ENCODE results near the gene NOL4L. TPM values are rescaled to one million over a fixed set of nuclear protein-coding genes. Genes with fewer than 3 reads are reported as not detected.

NOL4L gene
- total and polyA plus RNA-seq, 2 experiments from 2014 or later: 38.8 to 39.2 TPM

DNA sequence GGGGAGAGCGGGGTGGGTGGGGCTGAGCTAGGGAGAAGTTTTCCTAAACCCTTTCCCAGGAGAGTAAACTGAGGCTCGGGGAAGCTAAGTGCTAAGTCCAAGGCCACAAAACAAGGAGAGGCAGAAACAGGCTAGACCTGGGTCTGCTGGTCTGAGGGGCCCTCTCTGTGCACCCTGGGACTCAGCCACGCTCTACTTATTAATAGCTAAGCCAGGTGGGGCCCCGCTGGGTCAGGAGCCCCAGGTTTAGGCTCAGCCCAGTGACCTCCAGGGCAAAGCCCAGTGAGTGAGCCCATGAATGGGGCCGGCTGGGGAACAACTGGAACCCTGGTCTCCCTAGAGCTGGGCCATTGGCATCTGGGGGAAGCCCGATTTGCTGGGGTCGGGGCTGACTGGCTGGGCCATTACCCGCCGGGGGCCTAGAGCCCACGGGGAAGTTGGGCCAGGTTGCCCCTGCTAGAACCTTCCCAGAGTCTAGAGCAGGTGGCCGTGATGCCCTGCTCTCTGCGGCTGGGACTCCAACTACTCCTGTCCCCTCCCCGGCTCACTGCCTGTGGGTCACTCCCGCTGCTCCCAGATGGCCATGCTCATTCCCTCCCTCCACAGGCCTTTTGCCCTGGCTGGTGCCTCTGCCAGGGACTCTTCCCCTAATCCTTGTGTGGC lies 24.1 kb upstream of the NOL4L start (continued):
- TF ChIP-seq, protein P1, sequence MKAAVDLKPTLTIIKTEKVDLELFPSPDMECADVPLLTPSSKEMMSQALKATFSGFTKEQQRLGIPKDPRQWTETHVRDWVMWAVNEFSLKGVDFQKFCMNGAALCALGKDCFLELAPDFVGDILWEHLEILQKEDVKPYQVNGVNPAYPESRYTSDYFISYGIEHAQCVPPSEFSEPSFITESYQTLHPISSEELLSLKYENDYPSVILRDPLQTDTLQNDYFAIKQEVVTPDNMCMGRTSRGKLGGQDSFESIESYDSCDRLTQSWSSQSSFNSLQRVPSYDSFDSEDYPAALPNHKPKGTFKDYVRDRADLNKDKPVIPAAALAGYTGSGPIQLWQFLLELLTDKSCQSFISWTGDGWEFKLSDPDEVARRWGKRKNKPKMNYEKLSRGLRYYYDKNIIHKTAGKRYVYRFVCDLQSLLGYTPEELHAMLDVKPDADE (IDR thresholded peaks at IDR 0.05): no peak
- TF ChIP-seq ZNF331 (CRISPR knock-in tag; IDR thresholded peaks at IDR 0.05; ENCODE audit: low read depth) (no peak), POLR2AphosphoS5 (IDR thresholded peaks at IDR 0.05; ENCODE audit: low read depth) (no peak), NANOG (IDR thresholded peaks at IDR 0.05; ENCODE audit: borderline replicate concordance) (no peak), CREB1 (CRISPR knock-in tag; IDR thresholded peaks at IDR 0.05; ENCODE audit: low read depth) (no peak), EZH2phosphoT487 (IDR thresholded peaks at IDR 0.05; ENCODE audit: unreplicated experiment) (no peak), JUNB (IDR thresholded peaks at IDR 0.05; ENCODE audit: unreplicated experiment) (no peak)
- TF ChIP-seq, protein P2, sequence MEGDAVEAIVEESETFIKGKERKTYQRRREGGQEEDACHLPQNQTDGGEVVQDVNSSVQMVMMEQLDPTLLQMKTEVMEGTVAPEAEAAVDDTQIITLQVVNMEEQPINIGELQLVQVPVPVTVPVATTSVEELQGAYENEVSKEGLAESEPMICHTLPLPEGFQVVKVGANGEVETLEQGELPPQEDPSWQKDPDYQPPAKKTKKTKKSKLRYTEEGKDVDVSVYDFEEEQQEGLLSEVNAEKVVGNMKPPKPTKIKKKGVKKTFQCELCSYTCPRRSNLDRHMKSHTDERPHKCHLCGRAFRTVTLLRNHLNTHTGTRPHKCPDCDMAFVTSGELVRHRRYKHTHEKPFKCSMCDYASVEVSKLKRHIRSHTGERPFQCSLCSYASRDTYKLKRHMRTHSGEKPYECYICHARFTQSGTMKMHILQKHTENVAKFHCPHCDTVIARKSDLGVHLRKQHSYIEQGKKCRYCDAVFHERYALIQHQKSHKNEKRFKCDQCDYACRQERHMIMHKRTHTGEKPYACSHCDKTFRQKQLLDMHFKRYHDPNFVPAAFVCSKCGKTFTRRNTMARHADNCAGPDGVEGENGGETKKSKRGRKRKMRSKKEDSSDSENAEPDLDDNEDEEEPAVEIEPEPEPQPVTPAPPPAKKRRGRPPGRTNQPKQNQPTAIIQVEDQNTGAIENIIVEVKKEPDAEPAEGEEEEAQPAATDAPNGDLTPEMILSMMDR (conservative IDR thresholded peaks at IDR 0.05; ENCODE audit: low read depth in 2 of 2): no peak

DNA sequence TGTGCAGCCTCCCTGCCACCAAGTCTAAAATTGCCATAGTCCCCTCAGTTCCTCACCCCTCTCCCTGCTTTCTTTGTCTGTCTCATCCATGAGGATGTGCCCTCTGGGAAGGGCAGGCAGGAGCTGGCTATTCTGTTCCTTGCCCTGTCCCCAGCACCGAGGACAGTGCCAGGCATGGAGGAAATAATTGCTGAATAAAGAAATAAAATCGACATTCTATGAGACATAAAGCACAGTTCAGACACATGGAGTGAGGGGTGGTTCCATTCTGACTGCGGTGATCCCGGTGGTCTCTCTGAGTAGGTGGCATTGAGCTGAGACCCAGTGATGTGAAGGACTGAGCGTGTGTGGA lies 23.5 kb upstream of the NOL4L start:
- Histone ChIP-seq H3F3A (replicated peaks; ENCODE audit: low read depth) (peaks cover 14% of the 10 kb centered on the region; the same call in 1 of the 2 replicates), H3K36me3 (ENCODE audit: insufficient read depth) (no peaks in the 10 kb centered on the region), H3K4me3 (no peak overlapping the region), H3K27ac (ENCODE audit: low read depth) (no peak overlapping the region), H3K4me2 (no peak overlapping the region), H3K27me3 (ENCODE audit: insufficient read depth) (no peaks in the 10 kb centered on the region), H3K79me2 (replicated peaks; ENCODE audit: insufficient read depth) (no peaks in the 10 kb centered on the region), H2AFZ (no peak overlapping the region), H4K20me1 (replicated peaks; ENCODE audit: insufficient read depth) (no peaks in the 10 kb centered on the region), H3K4me1 (ENCODE audit: insufficient read depth) (peaks cover 22% of the 10 kb centered on the region), H3K9me2 (ENCODE audit: insufficient read depth) (peaks cover 9% of the 10 kb centered on the region)
- H3K9me3 Mint-ChIP-seq: no peaks in the 10 kb centered on the region; the same call in 2 of the 3 replicates
- DNase-seq (ENCODE audit: low spot score) (no peak), ATAC-seq (no peak)
- H3K27me3 Mint-ChIP-seq (ENCODE audit: insufficient read depth, low read depth, poor library complexity): peaks cover 5% of the 10 kb centered on the region
- H3K4me3 Mint-ChIP-seq: no peak overlapping the region; the same call in 2 of the 3 replicates
- peaks cover 15% of the 10 kb centered on the region for H3K4me1 Mint-ChIP-seq
- no peaks in the 10 kb centered on the region for H3K36me3 Mint-ChIP-seq (ENCODE audit: low read depth)
- no peak overlapping the region for H3K27ac Mint-ChIP-seq
- TF ChIP-seq POLR2AphosphoS5 (IDR thresholded peaks at IDR 0.05; ENCODE audit: low read depth): no peak
- TF ChIP-seq ZNF331 (CRISPR knock-in tag; IDR thresholded peaks at IDR 0.05; ENCODE audit: low read depth): no peak
- no peak for TF ChIP-seq EZH2 (IDR thresholded peaks at IDR 0.05; ENCODE audit: low read depth, unreplicated experiment)
- TF ChIP-seq STAT1 (IDR thresholded peaks at IDR 0.05; ENCODE audit: unreplicated experiment): no peak
- TF ChIP-seq NANOG (IDR thresholded peaks at IDR 0.05; ENCODE audit: borderline replicate concordance): no peak
- no peak for TF ChIP-seq EZH2phosphoT487 (IDR thresholded peaks at IDR 0.05; ENCODE audit: unreplicated experiment)
- TF ChIP-seq, protein P2 (conservative IDR thresholded peaks at IDR 0.05; ENCODE audit: low read depth in 2 of 2): no peak
- TF ChIP-seq, protein P1 (IDR thresholded peaks at IDR 0.05): no peak
- no peak for TF ChIP-seq ZNF114 (CRISPR knock-in tag; IDR thresholded peaks at IDR 0.05)
- no peak for TF ChIP-seq JUNB (IDR thresholded peaks at IDR 0.05; ENCODE audit: unreplicated experiment)
- TF ChIP-seq, protein P3, sequence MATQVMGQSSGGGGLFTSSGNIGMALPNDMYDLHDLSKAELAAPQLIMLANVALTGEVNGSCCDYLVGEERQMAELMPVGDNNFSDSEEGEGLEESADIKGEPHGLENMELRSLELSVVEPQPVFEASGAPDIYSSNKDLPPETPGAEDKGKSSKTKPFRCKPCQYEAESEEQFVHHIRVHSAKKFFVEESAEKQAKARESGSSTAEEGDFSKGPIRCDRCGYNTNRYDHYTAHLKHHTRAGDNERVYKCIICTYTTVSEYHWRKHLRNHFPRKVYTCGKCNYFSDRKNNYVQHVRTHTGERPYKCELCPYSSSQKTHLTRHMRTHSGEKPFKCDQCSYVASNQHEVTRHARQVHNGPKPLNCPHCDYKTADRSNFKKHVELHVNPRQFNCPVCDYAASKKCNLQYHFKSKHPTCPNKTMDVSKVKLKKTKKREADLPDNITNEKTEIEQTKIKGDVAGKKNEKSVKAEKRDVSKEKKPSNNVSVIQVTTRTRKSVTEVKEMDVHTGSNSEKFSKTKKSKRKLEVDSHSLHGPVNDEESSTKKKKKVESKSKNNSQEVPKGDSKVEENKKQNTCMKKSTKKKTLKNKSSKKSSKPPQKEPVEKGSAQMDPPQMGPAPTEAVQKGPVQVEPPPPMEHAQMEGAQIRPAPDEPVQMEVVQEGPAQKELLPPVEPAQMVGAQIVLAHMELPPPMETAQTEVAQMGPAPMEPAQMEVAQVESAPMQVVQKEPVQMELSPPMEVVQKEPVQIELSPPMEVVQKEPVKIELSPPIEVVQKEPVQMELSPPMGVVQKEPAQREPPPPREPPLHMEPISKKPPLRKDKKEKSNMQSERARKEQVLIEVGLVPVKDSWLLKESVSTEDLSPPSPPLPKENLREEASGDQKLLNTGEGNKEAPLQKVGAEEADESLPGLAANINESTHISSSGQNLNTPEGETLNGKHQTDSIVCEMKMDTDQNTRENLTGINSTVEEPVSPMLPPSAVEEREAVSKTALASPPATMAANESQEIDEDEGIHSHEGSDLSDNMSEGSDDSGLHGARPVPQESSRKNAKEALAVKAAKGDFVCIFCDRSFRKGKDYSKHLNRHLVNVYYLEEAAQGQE (IDR thresholded peaks at IDR 0.05; ENCODE audit: unreplicated experiment): no peak

Measured in GM23338 (cell line).